OCI-LY3 (cell line): ENCODE results near the gene DUSP16.

Experiments used
- CTCF ChIP-seq: fragments of 200-600, 300-600 bp; sonication (generic); IDR thresholded peaks from 2 replicates; pipeline ENCODE4 v1.5.1; 2014; ENCODE audit warnings: antibody characterized with exemption, low read length, low read depth
- EZH2phosphoT487 ChIP-seq: fragments of 200-600 bp; shearing (Covaris generic); IDR thresholded peaks from 2 replicates; pipeline ENCODE4 v1.6.1; 2018; ENCODE audit warnings: antibody characterized with exemption, mixed run types, low read depth

- TF ChIP-seq CTCF (no peak), EZH2phosphoT487 (no peak)
Observed at GRCh38 chr12:12529783-12530421, 32.8 kb downstream of the DUSP16 start.
